Uterus (tissue), 2 donors: Measurements from ENCODE around the gene FBXO21.

Experiments
- CTCF ChIP-seq, 4 experiments: fragments of 200-600 bp in 2 of 4; fragments of 450-650 bp in 2 of 4; sonication (generic) in 2 of 4; IDR thresholded peaks; one replicate each; pipeline ENCODE4 v1.5.1; 2016 to 2019; ENCODE audit warnings: antibody characterized with exemption in 4 of 4, mild to moderate bottlenecking in 2 of 4, moderate library complexity in 1 of 4
- POLR2A ChIP-seq, 2 donors: fragments of 450-650 bp; IDR thresholded peaks; one replicate each; pipeline ENCODE4 v1.6.1; 2016; ENCODE audit warnings: antibody characterized with exemption in 2 of 2, mild to moderate bottlenecking in 1 of 2, moderate library complexity in 1 of 2

GRCh38 chr12:117159674-117160073, 30.6 kb downstream of the FBXO21 start:
- TF ChIP-seq CTCF (IDR thresholded peaks at IDR 0.05) (no peak), POLR2A (IDR thresholded peaks at IDR 0.05) (no peak)
